Activated CD4-positive, alpha-beta T cell treated with anti-CD3 and anti-CD28 coated beads, Interleukin-2, amount 10 ng/mL, durations not matched to agents 7 days and 5 days (primary cell): ENCODE results near the gene SEPHS2. TPM values are rescaled to one million over a fixed set of nuclear protein-coding genes. Genes with fewer than 3 reads are reported as not detected.
"Not testable (repeated sequence)": the region's sequence is repeated elsewhere in the genome, so short reads cannot be mapped to it uniquely, and the experiment has no call there.

Source experiments
- CTCF ChIA-PET: fragments of 350-600 bp; sonication (Branson Sonifier 250); formaldehyde crosslinking; loops from one replicate; lab custom pipeline; 2021; ENCODE audit warnings: antibody characterized with exemption; lab: Charles Lee
- POLR2A ChIA-PET: fragments of 350-600 bp; sonication (Branson Sonifier 250); formaldehyde crosslinking; loops from one replicate; lab custom pipeline; 2021; ENCODE audit warnings: antibody characterized with exemption; lab: Charles Lee
- DNase-seq: peaks from one replicate; pipeline ENCODE4 v3.0.0-alpha.2; 2020
- H3K27ac Mint-ChIP-seq: one replicate; pipeline ENCODE4 v1.8.0; 2021; ENCODE audit warnings: mild to moderate bottlenecking, moderate library complexity, mixed read lengths
- H3K27me3 Mint-ChIP-seq: one replicate; pipeline ENCODE4 v1.8.0; 2021; ENCODE audit warnings: mixed read lengths
- H3K36me3 Mint-ChIP-seq: one replicate; pipeline ENCODE4 v1.8.0; 2021; ENCODE audit warnings: low read depth, mixed read lengths
- H3K4me1 Mint-ChIP-seq: one replicate; pipeline ENCODE4 v1.8.0; 2021; ENCODE audit warnings: mixed read lengths
- H3K4me3 Mint-ChIP-seq: one replicate; pipeline ENCODE4 v1.8.0; 2021; ENCODE audit warnings: mild to moderate bottlenecking, moderate library complexity, mixed read lengths
- H3K9me3 Mint-ChIP-seq: one replicate; pipeline ENCODE4 v1.8.0; 2021; ENCODE audit warnings: mixed read lengths
- total RNA-seq, 2 experiments: library from RNA; stranded (reverse); gene quantifications; one replicate each; pipeline ENCODE4 v1.2.3, GENCODE V29; 2021

The SEPHS2 gene
- total RNA-seq, 2 experiments from 2014 or later, result 52.2 to 58.9 TPM

GRCh38 chr16:30459456-30459855 lies 13.8 kb upstream of the SEPHS2 start:
- Mint-ChIP-seq H3K9me3 (peaks cover 2% of the 10 kb centered on the region), H3K36me3 (peaks cover 4% of the 10 kb centered on the region), H3K27ac (peak overlapping the region; percentile 99), H3K4me1 (peaks cover 74% of the 10 kb centered on the region), H3K4me3 (peak overlapping the region; percentile 68), H3K27me3 (no peaks in the 10 kb centered on the region)
- ChIA-PET POLR2A (interaction anchor here (1.5 kb wide), 1 partner anchor 13 kb away, joined by 23 read pairs; the partner anchor contains the start of gene ITGAL), CTCF (interaction anchor here (1.0 to 5.9 kb wide), 10 partner anchors 10 to 234 kb away, joined by 3 to 35 read pairs (median 6); partner anchors contain the start of genes DCTPP1, ITGAL and SEPHS2)
- no peak for DNase-seq

- Mint-ChIP-seq H3K27me3 (no peaks in the 10 kb centered on the region), H3K9me3 (peaks cover 2% of the 10 kb centered on the region), H3K4me3 (peak overlapping the region; percentile 68), H3K36me3 (peaks cover 4% of the 10 kb centered on the region), H3K27ac (peak overlapping the region; percentile 99), H3K4me1 (peaks cover 79% of the 10 kb centered on the region)
- DNase-seq, result peak; percentile 93
- ChIA-PET CTCF (interaction anchor here (0.6 to 5.9 kb wide), 17 partner anchors 8 to 407 kb away, joined by 3 to 35 read pairs (median 5); partner anchors contain the start of genes DCTPP1, ITGAL and SEPHS2), POLR2A (interaction anchor here (0.6 to 1.5 kb wide), 5 partner anchors 12 to 152 kb away, joined by 3 to 23 read pairs (median 3); partner anchors contain the start of gene ITGAL)
These were observed 13.1 kb upstream of the SEPHS2 start for GRCh38 chr16:30458561-30459394.

GRCh38 chr16:30457743-30458560 lies 12.3 kb upstream of the SEPHS2 start:
- DNase-seq, result no peak
- no peaks in the 10 kb centered on the region for H3K27me3 Mint-ChIP-seq
- H3K9me3 Mint-ChIP-seq, result no peaks in the 10 kb centered on the region
- H3K4me1 Mint-ChIP-seq, result peaks cover 78% of the 10 kb centered on the region
- CTCF ChIA-PET, result interaction anchor here (0.7 to 5.9 kb wide), 17 partner anchors 8 to 236 kb away, joined by 3 to 35 read pairs (median 5); partner anchors contain the start of genes DCTPP1, ITGAL and SEPHS2
- POLR2A ChIA-PET, result interaction anchor here (0.7 to 1.5 kb wide), 3 partner anchors 13 to 69 kb away, joined by 3 to 23 read pairs (median 3); partner anchors contain the start of gene ITGAL
- H3K27ac Mint-ChIP-seq, result peak overlapping the region; percentile 99
- H3K4me3 Mint-ChIP-seq, result peak overlapping the region; percentile 68
- H3K36me3 Mint-ChIP-seq, result no peaks in the 10 kb centered on the region

- H3K27ac Mint-ChIP-seq, result peak overlapping the region; percentile 99
- no peaks in the 10 kb centered on the region for H3K9me3 Mint-ChIP-seq
- peak overlapping the region; percentile 20 for H3K4me3 Mint-ChIP-seq
- H3K4me1 Mint-ChIP-seq, result peaks cover 82% of the 10 kb centered on the region
- H3K27me3 Mint-ChIP-seq, result no peaks in the 10 kb centered on the region
- DNase-seq, result no peak
- ChIA-PET POLR2A (interaction anchor here (0.5 kb wide), 1 partner anchor 13 kb away, joined by 3 read pairs; no protein-coding TSS in a partner anchor), CTCF (interaction anchor here (0.7 to 5.9 kb wide), 12 partner anchors 7 to 158 kb away, joined by 3 to 35 read pairs (median 7); partner anchors contain the start of genes DCTPP1, ITGAL, SEPHS2 and ZNF764)
- no peaks in the 10 kb centered on the region for H3K36me3 Mint-ChIP-seq
These were observed 11.6 kb upstream of the SEPHS2 start for GRCh38 chr16:30457256-30457655.

GRCh38 chr16:30456302-30456701 lies 10.6 kb upstream of the SEPHS2 start:
- H3K4me1 Mint-ChIP-seq, result peaks cover 76% of the 10 kb centered on the region
- POLR2A ChIA-PET, result no interaction called here
- DNase-seq, result no peak
- no peaks in the 10 kb centered on the region for H3K27me3 Mint-ChIP-seq
- CTCF ChIA-PET, result interaction anchor here (0.8 to 5.4 kb wide), 7 partner anchors 9 to 102 kb away, joined by 3 to 25 read pairs (median 7); partner anchors contain the start of genes DCTPP1, ITGAL, SEPHS2 and ZNF764
- no peak overlapping the region for H3K4me3 Mint-ChIP-seq
- H3K9me3 Mint-ChIP-seq, result no peaks in the 10 kb centered on the region
- H3K27ac Mint-ChIP-seq, result peak overlapping the region; percentile 99
- H3K36me3 Mint-ChIP-seq, result no peaks in the 10 kb centered on the region

GRCh38 chr16:30452709-30453580 lies 7.3 kb upstream of the SEPHS2 start:
- H3K4me3 Mint-ChIP-seq, H3K9me3 Mint-ChIP-seq, H3K27me3 Mint-ChIP-seq, DNase-seq, POLR2A ChIA-PET, H3K36me3 Mint-ChIP-seq: not testable (repeated sequence)
- CTCF ChIA-PET, result interaction anchor here (1.4 to 1.6 kb wide), 2 partner anchors 23 to 27 kb away, joined by 3 to 7 read pairs; partner anchors contain the start of gene DCTPP1
- Mint-ChIP-seq H3K4me1 (peaks cover 77% of the 10 kb centered on the region), H3K27ac (peak overlapping the region; percentile 71)

GRCh38 chr16:30449116-30449435 lies 3.4 kb upstream of the SEPHS2 start:
- ChIA-PET CTCF (interaction anchor here (0.6 to 3.3 kb wide), 22 partner anchors 11 to 242 kb away, joined by 3 to 35 read pairs (median 4); partner anchors contain the start of genes DCTPP1, ITGAL and ZNF785), POLR2A (no interaction called here)
- H3K4me1 Mint-ChIP-seq, result peaks cover 71% of the 10 kb centered on the region
- no peaks in the 10 kb centered on the region for H3K9me3 Mint-ChIP-seq
- no peak for DNase-seq
- no peaks in the 10 kb centered on the region for H3K27me3 Mint-ChIP-seq
- peak overlapping the region; percentile 13 for H3K27ac Mint-ChIP-seq
- H3K4me3 Mint-ChIP-seq, result no peak overlapping the region
- H3K36me3 Mint-ChIP-seq, result peaks cover 16% of the 10 kb centered on the region

- CTCF ChIA-PET, result interaction anchor here (0.6 to 1.8 kb wide), 6 partner anchors 9 to 113 kb away, joined by 3 to 5 read pairs (median 4); no protein-coding TSS in a partner anchor
- Mint-ChIP-seq H3K27ac (peak overlapping the region; percentile 68), H3K36me3 (peaks cover 28% of the 10 kb centered on the region), H3K9me3 (no peaks in the 10 kb centered on the region), H3K4me3 (no peak overlapping the region), H3K27me3 (no peaks in the 10 kb centered on the region), H3K4me1 (peaks cover 72% of the 10 kb centered on the region)
- POLR2A ChIA-PET, result no interaction called here
- no peak for DNase-seq
These were observed 2.0 kb upstream of the SEPHS2 start for GRCh38 chr16:30447512-30448226.

GRCh38 chr16:30446203-30446595 lies 525 bp upstream of the SEPHS2 start:
- CTCF ChIA-PET, result interaction anchor here (1.1 to 1.8 kb wide), 2 partner anchors 10 to 12 kb away, joined by 3 to 5 read pairs; no protein-coding TSS in a partner anchor
- H3K36me3 Mint-ChIP-seq, result peaks cover 32% of the 10 kb centered on the region
- H3K4me3 Mint-ChIP-seq, result peak overlapping the region; percentile 88
- H3K27ac Mint-ChIP-seq, result peak overlapping the region; percentile 94
- H3K4me1 Mint-ChIP-seq, result peaks cover 65% of the 10 kb centered on the region
- H3K9me3 Mint-ChIP-seq, result no peaks in the 10 kb centered on the region
- POLR2A ChIA-PET, result no interaction called here
- H3K27me3 Mint-ChIP-seq, result no peaks in the 10 kb centered on the region
- no peak for DNase-seq

- no peaks in the 10 kb centered on the region for H3K27me3 Mint-ChIP-seq
- ChIA-PET POLR2A (interaction anchor here (1.0 kb wide), 1 partner anchor 27 kb away, joined by 3 read pairs; no protein-coding TSS in a partner anchor), CTCF (interaction anchor here (0.5 to 2.4 kb wide), 5 partner anchors 12 to 340 kb away, joined by 3 to 9 read pairs (median 5); no protein-coding TSS in a partner anchor)
- H3K4me3 Mint-ChIP-seq, result peak overlapping the region; percentile 88
- H3K27ac Mint-ChIP-seq, result peak overlapping the region; percentile 75
- H3K36me3 Mint-ChIP-seq, result peaks cover 32% of the 10 kb centered on the region
- DNase-seq, result no peak
- peaks cover 56% of the 10 kb centered on the region for H3K4me1 Mint-ChIP-seq
- H3K9me3 Mint-ChIP-seq, result no peaks in the 10 kb centered on the region
These were observed 596 bp downstream of the SEPHS2 start for GRCh38 chr16:30445149-30445407.
